Spleen (tissue), 7 donors: Measurements from ENCODE around the gene USE1.

Experiments used
- POLR2A ChIP-seq, 3 donors: fragments of 450-650 bp; IDR thresholded peaks; one replicate each; pipeline ENCODE4 v1.5.1; 2017; ENCODE audit warnings: antibody characterized with exemption in 3 of 3, mild to moderate bottlenecking in 1 of 3
- POLR2AphosphoS5 ChIP-seq, 3 donors: sonication (generic); formaldehyde crosslinking; IDR thresholded peaks; one replicate each; pipeline ENCODE4 v1.5.1; 2017; ENCODE audit warnings: antibody characterized with exemption in 3 of 3
- TF ChIP-seq, protein P1 (sequence below), 11 experiments: fragments of 200-600 bp in 7 of 11; fragments of 450-650 bp in 4 of 11; sonication (generic) in 4 of 11; IDR thresholded peaks in 8 of 11; conservative IDR thresholded peaks in 3 of 11; 1 replicate in 7 of 11; 2 replicates in 4 of 11; pipeline versions ENCODE4 v1.4.0 to v1.8.0; 2016 to 2021; ENCODE audit warnings: antibody characterized with exemption in 11 of 11, inconsistent platforms in 4 of 11, mild to moderate bottlenecking in 1 of 11
- donor health status: DM: no; HTN: no; CAD: no; lungs with moderate emphysema.
- donor health status: DM: no; HTN: no; CAD: no.
- donor health status: DM: no; HTN: no; CAD: no.

DNA sequence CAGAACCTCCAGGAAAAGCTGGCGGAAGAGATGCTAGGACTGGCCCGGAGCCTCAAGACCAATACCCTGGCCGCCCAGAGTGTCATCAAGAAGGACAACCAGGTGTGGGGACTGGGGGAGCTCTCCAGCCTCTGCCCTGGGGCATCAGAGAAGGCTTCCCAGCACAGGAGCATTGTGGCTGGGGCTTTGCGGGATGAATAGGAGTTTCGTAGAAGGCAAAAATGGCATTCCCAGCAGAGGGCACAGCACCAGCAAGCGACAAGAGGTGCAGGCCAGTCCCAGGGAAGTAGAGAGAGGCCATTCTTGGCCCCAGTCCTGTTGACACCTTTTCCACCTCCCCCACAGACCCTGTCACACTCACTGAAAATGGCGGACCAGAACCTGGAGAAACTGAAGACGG is 4.1 kb downstream of the USE1 start:
- TF ChIP-seq POLR2A (IDR thresholded peaks at IDR 0.05) (no peak), POLR2AphosphoS5 (IDR thresholded peaks at IDR 0.05) (no peak)
- TF ChIP-seq, protein P1, sequence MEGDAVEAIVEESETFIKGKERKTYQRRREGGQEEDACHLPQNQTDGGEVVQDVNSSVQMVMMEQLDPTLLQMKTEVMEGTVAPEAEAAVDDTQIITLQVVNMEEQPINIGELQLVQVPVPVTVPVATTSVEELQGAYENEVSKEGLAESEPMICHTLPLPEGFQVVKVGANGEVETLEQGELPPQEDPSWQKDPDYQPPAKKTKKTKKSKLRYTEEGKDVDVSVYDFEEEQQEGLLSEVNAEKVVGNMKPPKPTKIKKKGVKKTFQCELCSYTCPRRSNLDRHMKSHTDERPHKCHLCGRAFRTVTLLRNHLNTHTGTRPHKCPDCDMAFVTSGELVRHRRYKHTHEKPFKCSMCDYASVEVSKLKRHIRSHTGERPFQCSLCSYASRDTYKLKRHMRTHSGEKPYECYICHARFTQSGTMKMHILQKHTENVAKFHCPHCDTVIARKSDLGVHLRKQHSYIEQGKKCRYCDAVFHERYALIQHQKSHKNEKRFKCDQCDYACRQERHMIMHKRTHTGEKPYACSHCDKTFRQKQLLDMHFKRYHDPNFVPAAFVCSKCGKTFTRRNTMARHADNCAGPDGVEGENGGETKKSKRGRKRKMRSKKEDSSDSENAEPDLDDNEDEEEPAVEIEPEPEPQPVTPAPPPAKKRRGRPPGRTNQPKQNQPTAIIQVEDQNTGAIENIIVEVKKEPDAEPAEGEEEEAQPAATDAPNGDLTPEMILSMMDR (IDR thresholded peaks at IDR 0.05 in 8 of 11, conservative IDR thresholded peaks at IDR 0.05 in 3 of 11): no peak
